Measurements from ENCODE around the gene PTGR1.
"Not testable (repeated sequence)": the region's sequence is repeated elsewhere in the genome, so short reads cannot be mapped to it uniquely, and the experiment has no call there.

The PTGR1 gene

DNA sequence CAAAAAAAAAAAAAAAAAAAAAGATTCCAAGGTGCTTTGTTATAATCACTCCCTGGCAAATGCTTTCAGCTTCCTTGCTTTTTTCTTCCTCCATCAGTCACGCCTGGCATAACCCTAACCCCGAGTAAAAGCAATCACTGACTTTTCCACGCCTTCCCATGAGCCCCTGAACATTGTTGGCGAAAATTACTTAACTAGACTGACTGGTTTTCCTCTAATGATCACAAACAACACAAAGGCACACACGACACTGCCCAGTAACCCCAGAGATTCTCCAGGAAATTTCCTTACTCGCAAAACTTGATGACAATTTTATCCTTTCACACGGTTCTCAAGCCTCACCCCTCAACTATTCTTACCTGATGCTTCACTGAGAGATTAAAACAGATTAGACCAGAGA, 11.4 kb upstream of the PTGR1 start:
- no peak for DNase-seq

DNA sequence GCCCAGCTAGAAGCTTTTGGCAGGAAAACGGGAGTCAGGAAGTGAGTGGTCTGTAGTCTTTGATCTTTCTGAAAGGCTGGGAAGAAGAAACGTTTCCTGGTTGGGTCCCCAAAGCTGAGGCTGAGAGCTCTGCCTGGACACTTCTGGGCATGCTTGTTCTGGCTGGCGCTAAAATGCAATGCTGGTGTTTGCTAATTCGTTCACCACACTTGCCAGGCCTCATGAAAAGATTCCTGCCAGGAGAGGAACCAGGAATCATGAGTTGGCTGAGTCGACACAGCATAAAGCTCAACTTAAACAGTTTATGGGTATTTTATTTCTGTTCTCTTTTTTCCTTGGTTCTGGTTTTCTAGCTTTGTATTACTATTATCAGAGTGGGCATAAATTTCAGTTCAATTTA, 10.7 kb upstream of the PTGR1 start:
- no peak for DNase-seq

DNA sequence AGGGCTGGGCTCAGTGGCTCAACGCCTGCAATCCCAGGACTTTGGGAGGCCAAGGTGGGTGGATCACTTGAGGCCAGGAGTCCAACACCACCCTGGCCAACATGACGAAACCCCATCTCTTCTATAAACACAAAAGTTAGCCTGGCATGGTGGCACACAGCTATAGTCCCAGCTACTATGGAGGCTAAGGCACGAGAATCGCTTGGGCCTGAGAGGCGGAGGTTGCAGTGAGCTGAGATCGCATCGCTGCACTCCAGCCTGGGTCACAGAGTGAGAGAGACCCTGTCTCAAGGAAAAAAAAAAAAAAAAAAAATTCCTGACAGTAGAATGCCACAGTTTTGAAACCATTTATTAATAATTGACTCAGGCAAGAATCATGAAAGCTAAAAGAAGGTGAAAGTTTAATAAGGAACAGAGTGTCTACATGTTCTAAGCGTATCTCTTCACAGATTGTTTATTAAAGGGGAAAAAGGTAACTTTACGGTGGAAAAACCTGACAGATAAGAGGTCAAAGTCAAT, 5.7 kb upstream of the PTGR1 start:
- no peak for DNase-seq

DNA sequence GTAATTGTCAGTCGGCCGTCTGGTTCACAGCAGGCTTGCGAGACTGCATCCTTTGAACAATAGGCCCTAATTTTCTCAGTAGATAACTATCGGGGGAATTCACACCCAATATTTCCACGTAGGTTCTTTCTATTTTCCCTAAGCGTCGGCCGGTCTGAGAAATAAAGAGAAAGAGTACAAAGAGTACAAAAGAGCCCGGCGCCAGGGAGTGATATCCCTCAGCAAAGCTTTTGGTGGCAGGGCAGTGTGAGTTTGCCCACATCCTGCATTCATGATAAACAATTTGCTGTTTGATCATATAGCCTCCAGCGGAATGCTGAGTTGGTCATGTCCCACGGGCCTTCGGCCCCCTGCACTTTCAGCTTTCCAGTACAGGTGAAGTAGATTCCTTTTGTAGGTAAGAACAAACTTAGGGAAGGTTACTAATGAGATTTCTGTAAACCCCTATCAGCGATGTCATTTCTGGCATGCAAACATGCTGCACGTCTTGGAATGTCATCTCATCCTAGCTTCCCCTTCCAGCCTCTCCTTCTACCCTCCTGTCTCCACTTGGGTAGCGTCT, 4.7 kb upstream of the PTGR1 start:
- no peak for DNase-seq

DNA sequence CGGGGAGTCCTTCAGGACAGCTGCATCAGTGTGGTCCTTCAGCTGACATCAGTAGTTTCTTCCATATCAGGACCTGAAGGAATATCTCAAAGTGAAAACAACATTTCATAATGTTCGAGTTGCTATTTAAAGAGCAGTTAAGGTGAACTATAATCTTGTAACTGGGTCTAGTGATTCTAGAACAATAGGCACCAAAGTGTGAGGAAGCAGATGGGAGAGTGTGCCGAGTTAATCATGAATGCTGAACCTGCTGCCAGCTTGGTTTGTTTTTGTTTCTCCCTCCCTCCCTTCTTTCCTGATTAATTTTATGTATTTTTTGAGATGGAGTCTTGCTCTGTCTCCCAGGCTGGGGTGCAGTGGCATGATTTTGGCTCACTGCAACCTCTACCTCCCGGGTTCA, 3.6 kb upstream of the PTGR1 start:
- no peak for DNase-seq

DNA sequence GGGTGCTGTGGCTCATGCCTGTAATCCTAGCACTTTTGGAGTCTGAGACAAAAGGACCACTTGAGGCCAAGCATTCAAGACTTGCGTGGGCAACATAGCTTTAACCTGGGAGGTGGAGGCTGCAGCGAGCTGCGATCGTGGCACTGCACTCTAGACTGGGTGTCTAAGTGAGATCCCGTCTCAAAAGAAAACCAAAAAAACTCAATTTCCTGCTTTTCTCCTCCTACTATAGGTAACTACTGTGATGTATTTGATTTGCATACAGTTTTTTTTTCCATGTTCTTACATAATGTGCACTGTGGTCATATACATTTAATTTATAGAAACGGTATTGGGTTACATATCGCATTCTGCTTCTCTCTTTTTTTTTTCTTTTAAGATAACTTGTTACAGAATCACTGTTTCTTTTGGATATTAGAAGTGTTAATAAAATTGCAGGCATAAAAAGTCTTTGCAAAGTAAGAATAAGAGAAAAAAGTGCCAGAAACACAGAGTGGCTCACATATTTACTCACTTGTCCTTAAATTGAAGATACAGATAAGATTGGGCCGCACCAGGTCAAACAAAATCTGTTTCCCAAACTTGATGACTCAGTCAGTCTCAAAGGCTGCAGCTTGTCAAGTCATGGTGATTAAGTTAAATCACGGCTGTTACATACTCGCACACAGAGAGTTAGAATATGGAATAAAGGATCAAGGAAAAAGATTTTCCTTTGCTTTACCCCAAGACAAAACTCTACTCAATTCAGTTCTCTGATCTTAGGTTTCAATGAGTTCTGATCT, 2.0 kb upstream of the PTGR1 start:
- no peak for DNase-seq

DNA sequence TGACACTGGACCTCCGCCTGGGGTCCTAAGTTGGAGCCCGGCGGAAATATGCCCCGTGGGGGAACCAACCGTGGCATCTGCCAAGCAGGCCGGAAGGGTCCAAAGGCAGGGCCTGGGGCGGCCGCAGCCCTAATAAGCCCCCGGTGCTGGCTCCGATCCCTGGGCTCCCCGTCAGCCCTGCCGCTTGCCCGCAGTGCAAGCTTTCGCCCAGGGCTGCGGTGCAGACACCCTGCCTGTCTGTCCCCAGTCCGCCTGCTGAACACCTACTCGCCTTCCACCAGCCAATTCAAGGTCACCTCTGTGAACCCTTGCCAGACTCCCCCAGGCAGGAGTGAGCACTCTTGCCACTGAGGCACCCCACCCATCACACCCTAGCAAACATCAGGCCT, 502 bp upstream of the PTGR1 start:
- DNase-seq: no peak

DNA sequence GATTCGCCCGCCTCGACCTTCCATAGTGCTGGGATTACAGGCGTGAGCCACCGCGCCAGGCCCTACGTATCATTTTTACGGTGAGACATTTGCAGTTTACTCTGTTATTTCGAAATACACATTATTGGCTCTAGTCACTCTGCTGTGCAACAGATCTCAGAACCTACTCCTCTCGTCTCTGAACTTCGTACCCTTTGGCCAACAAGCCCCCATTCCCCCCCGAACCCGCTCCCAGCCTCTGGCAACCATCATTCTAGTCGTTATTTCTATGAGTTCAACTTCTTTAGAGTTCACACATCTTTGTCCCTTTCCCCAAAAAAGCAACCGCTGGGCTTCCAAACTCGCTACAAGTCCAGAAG, 735 bp downstream of the PTGR1 start:
- DNase-seq: no peak

DNA sequence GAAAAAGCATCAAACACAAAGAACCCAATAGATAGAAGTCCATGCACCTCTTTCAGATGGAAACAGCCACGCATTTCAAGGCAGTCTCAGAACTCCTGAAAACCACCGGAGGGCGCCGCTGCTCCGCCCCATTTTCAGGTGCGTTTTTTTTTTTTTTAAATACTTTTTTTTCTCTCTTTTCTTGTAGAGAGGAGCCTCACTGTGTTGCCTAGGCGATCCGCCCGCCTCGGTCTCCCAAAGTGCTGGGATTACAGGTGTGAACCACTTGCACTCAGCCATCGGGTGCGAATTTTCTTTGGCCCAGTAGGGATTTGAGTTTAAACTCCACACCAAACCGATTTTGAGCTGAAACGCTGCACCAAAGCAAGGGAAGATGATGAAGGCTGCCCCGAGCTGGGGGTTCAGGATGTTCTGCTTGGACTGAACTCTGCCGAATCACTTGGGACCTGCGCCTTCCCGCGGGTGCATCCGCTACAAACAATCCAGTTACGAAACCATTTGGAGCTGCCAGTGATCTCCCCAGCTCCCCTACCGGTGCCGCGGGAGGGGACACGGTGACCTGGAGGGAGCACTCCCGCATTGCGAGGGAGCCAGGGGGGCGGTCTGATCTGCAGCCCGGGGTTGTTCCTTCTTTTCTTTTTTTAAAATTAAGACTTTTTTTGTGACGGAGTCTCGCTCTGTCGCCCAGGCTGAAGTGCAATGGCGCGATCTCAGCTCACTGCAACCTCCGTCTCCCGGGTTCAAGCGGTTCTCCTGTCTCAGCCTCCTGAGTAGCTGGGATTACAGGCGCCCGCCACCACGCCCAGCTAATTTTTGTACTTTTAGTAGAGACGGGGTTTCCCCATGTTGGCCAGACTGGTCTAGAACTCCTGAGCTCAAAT, 1.4 kb downstream of the PTGR1 start:
- no peak for DNase-seq

DNA sequence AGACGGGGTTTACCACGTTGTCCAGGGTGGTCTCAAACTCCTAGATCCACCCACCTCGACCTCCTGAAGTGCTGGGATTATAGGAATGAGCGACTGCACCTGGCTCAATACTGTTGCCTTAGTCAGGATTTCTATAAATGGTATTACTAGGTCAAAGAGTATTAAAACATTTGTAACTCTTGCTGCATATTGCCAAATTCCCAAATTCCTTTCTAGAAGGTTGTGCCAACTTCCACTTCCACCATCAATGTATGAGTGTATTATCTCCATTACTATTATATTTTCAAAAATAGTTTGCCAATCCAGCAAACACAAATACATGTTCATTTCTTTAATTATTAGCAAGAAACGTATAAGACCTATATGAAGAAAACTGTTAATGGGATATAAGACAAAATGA, 10.6 kb downstream of the PTGR1 start:
- DNase-seq: no peak

DNA sequence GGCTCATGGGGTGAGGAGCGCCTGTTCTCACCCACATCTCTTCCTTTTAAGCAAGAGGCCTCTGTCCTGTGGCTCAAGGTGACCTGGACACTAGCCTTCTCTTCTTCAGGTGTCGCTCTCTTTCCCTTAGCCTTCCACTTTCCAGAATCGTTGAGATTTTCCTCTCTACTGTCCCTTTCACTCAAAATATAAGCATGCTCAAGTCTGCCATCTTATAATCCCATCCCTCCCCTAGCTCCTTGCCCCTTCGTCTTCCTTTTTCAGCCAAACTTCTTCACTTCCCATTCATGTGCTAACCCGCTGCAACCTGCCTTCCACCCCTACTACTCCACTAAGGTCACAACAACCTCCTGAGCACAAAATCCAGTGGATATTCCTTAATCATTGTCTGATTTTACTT, 13.1 kb downstream of the PTGR1 start:
- DNase-seq: no peak

DNA sequence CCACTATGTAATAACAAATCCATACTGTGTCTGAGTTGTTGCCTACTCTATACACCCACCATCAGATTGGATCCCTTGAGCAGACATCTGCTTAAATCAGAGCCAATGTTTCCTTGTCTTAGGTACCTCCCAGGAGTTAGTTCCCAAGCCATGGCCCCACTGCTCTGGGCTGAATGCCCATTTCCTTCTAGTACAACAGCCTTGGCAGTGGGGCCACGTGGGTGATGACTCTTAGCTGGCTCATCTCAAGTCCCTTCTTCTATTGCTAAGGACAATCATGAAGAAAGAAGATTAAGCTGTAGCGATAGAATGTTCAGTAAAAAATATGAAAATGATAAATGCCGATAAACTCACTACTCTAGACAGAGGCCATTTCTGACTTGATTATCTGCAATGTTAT, 16.6 kb downstream of the PTGR1 start:
- no peak for DNase-seq

DNA sequence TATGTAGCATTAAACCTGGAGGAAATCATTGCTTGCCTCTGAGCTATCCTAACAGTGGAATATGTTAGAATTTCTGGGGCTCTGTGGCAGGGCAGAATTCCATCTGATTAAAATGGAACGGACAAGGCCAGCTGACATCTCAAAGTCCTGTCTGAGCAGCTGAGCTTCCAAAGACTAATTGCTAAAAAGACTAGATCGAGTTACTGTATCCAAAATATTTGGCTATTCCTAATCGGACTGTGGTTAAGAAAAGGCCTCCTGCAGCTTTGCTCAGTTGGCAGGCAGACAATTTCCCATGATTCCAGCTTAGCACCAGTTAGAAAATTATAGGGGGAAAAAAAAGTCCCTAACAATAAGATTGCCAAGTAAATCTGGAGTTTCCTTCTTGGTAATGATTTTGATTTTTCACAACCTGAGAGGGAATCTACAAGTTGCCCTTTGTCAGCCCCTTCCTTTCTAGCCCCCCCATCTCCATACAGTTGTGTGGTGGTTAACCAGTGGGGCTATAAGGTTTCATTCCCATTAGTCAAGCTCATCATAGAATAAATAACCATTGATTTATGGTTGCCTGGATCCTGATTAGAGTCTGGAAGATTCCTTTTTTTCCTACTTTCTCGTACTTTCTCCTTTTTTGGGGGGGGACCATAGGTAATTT, 26.4 kb downstream of the PTGR1 start:
- DNase-seq: no peak

DNA sequence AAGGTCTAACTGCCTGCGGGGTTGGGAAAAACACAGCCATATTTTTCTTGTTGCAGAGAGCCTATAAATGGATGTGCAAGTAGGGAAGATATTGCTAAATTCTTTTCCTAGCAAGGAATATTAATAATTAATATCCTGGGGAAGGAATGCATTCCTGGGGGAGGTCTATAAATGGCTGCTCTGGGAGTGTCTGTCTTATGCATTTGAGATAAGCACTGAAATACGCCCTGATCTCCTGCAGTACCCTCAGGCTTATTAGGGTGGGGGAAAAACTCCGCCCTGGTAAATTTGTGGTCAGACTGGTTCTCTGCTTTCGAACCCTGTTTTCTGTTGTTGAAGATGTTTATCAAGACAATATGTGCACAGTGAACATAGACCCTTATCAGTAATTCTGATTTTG, 31.3 kb downstream of the PTGR1 start:
- not testable (repeated sequence) for DNase-seq

DNA sequence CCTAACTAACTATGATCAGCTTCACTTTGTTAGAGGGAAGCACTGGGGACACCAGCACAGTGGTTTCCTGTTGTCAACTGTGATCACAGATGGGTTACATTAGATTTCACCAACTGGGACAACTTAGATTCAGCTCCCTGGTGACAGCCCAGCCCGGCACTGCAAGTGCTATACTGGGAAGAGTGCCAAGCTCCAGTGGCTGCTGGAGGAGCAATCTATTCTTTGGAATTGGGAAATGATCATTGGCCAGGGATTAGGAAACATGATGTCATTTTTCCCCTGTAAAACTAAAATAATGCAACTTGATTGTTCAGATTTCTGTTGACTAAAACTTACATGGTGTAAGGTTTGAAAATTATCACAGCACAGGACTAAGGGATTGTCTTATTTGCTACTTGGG, 33.2 kb downstream of the PTGR1 start:
- DNase-seq: no peak

DNA sequence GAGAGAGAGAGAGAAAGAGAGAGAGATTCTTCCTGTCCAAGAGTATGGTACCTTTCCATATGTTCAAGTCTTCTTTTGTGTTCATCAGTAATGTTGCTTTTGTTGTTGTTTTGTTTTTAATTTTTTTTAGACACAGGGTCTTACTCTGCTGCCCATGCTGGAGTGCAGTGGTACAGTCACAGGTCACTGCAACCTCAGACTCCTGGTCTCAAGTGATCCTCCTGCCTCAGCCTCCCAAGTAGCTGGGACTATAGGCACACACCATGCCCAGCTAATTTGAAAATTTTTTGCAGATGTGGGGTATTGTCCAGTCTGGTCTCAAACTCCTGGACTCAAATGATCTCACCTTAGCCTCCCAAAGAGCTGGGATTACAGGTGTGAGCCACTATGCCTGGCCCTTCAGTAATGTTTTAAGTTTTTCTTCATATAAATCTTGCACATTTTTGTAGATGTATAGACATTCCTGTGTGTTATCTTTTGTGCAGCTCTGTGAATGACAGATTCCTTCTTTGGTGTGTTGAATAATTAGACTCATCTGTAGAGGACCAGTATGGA, 38.2 kb downstream of the PTGR1 start:
- DNase-seq: no peak

DNA sequence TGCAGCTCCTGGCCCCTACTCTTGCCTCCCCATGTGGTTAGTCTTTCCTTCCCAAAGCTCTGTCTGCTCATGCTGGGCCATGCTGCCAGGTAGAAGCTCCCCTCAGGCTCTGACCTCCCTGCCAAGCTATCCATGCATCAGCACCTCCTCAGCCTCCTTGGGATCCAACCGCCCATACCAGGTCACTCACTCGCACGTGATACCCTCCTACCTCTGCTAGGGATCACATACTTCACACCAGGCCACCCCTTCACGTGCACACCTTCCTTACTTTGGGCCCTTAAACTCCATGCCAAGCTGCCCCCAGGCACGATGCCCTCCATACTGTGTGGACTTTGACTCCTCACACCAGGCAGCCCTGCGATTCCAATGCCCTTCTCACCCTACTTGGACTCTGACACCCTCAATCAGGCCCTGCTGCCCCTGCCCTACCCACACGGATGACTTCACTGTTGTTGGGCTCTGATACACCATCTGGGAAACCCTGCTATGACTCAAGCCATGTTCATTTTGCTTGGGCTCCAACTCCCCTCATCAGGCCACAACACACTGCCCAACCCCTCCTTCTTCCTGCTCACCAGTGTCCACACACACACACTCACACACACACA, 40.3 kb downstream of the PTGR1 start:
- no peak for DNase-seq

DNA sequence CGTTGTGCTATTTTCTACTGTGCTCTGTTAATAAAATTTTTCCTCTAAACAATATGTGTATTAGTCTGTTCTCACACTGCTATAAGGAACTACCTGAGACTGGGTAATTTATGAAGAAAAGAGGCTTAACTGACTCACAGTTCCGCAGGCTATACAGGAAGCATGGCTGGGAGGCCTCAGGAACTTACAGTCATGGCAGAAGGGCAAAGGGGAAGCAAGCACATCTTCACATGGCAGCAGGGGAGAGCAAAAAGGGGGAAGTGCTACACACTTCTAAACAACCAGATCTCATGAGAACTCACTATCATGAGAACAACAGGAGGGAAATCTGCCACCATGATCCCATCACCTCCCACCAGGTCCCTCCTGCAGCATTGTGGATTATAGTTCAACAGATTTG, 44.0 kb downstream of the PTGR1 start:
- DNase-seq: not testable (repeated sequence)

DNA sequence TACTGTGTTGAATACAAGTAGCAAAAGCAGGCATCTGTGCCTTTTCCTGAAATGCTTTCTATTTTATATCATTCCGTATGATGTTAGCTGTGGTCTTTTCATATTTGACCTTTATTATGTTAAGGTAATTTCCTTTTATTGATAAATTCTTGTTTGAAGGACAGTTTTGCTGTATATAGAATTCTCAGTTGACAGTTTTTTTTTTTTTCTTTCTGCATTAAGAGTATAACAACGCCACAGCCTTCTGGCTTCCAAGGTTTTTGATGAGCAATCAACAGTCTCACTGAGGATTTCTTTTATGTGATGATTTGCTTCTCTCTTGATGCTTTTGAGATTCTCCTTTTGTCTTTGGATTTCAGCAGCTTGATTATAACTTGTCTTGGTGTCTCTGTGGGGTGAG, 50.8 kb downstream of the PTGR1 start:
- no peak for DNase-seq

DNA sequence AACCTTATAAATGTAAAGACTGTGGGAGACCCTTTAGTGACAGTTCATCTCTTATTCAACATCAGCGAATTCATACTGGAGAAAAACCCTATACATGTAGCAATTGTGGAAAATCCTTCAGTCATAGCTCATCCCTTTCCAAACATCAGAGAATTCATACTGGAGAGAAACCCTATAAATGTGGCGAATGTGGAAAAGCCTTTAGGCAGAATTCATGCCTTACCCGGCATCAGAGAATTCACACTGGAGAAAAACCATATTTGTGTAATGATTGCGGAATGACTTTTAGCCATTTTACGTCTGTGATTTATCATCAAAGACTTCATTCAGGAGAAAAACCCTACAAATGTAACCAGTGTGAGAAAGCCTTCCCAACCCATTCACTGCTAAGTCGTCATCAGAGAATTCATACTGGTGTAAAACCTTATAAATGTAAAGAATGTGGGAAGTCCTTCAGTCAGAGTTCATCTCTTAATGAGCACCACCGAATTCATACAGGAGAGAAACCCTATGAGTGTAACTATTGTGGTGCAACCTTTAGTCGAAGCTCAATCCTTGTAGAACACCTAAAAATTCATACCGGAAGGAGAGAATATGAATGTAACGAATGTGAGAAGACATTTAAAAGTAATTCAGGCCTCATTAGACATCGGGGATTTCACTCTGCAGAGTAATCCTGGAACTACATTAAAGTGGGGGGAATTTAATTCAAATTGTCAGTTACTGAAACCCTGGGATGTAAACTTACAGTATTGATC, 56.8 kb downstream of the PTGR1 start:
- no peak for DNase-seq

DNA sequence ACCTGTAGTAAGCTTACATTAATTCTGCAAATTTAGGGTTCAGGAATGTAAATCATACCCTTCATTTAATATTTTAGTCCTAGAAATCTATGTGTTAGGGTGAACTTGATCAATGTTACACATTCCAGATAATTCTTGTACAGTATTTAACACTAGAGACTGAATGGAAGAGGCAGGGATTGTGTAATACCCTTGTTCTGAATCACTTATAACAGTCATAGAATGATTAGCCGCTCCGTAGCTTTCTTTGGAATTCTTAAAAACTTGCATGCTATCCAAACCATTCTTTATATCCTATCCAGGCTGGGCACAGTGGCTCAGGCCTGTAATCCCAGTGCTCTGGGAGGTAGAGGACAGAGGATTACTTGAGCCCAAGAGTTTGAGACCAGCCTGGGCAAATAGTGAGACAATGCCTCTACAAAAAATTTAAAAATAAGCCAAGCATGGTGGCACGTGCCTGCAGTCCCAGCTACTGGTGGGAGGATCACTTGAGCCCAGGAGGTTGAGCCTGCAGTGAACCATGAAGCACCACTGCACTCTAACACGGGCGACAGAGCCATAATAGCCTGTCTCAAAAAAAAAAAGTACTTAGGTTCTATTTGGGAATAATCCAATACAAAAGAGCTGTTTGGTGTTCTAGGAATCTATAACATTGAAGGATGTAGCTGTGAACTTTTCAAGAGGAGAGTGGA, 66.2 kb downstream of the PTGR1 start:
- DNase-seq: no peak

All from NCI-H1436 treated with DMSO at 0.1 percent for 48 hours (cell line).